Measurements from ENCODE around the gene PARG.
"Not testable (repeated sequence)": the region's sequence is repeated elsewhere in the genome, so short reads cannot be mapped to it uniquely, and the experiment has no call there.

PARG gene

GRCh38 chr10:49781247-49781646 lies 160.6 kb downstream of the PARG start:
- no peak overlapping the region for H3K27ac ChIP-seq
- no peak overlapping the region for H3K4me3 ChIP-seq (ENCODE audit: low read depth in 1 of 2, low read length in 1 of 2)
- H3K27me3 ChIP-seq, result peaks cover 35% of the 10 kb centered on the region
- H3K4me1 ChIP-seq (ENCODE audit: control insufficient read depth in 1 of 2, insufficient read depth in 1 of 2, low read depth in 1 of 2, low read length in 1 of 2), result no peaks in the 10 kb centered on the region
- H3K9me3 ChIP-seq, result no peaks in the 10 kb centered on the region
- no peak for TF ChIP-seq CTCF (IDR thresholded peaks at IDR 0.05)
- H3K36me3 ChIP-seq, result no peaks in the 10 kb centered on the region

- Histone ChIP-seq H3K4me3 (ENCODE audit: low read depth in 1 of 2, low read length in 1 of 2) (no peak overlapping the region), H3K27me3 (peaks cover 43% of the 10 kb centered on the region), H3K27ac (no peak overlapping the region), H3K36me3 (no peaks in the 10 kb centered on the region), H3K9me3 (no peaks in the 10 kb centered on the region), H3K4me1 (ENCODE audit: control insufficient read depth in 1 of 2, insufficient read depth in 1 of 2, low read depth in 1 of 2, low read length in 1 of 2) (no peaks in the 10 kb centered on the region)
- TF ChIP-seq CTCF (IDR thresholded peaks at IDR 0.05), result no peak
Measured at GRCh38 chr10:49778197-49778596, 163.6 kb downstream of the PARG start.

GRCh38 chr10:49776851-49777250 lies 165.0 kb downstream of the PARG start:
- Histone ChIP-seq H3K4me3 (ENCODE audit: low read depth in 1 of 2, low read length in 1 of 2) (no peak overlapping the region), H3K27me3 (peaks cover 56% of the 10 kb centered on the region), H3K27ac (no peak overlapping the region), H3K4me1 (ENCODE audit: control insufficient read depth in 1 of 2, insufficient read depth in 1 of 2, low read depth in 1 of 2, low read length in 1 of 2) (no peaks in the 10 kb centered on the region), H3K36me3 (no peaks in the 10 kb centered on the region), H3K9me3 (no peaks in the 10 kb centered on the region)
- TF ChIP-seq CTCF (IDR thresholded peaks at IDR 0.05), result no peak

GRCh38 chr10:49775014-49775413 lies 166.8 kb downstream of the PARG start:
- Histone ChIP-seq H3K9me3 (no peaks in the 10 kb centered on the region), H3K4me1 (ENCODE audit: control insufficient read depth in 1 of 2, insufficient read depth in 1 of 2, low read depth in 1 of 2, low read length in 1 of 2) (no peaks in the 10 kb centered on the region), H3K4me3 (ENCODE audit: low read depth in 1 of 2, low read length in 1 of 2) (no peak overlapping the region), H3K27me3 (peaks cover 70% of the 10 kb centered on the region), H3K27ac (no peak overlapping the region), H3K36me3 (no peaks in the 10 kb centered on the region)
- TF ChIP-seq CTCF (IDR thresholded peaks at IDR 0.05), result no peak

GRCh38 chr10:49772944-49773343 lies 168.9 kb downstream of the PARG start:
- peaks cover 87% of the 10 kb centered on the region for H3K27me3 ChIP-seq
- H3K36me3 ChIP-seq; H3K4me1 ChIP-seq (ENCODE audit: control insufficient read depth in 1 of 2, insufficient read depth in 1 of 2, low read depth in 1 of 2, low read length in 1 of 2); H3K4me3 ChIP-seq (ENCODE audit: low read depth in 1 of 2, low read length in 1 of 2); H3K9me3 ChIP-seq; H3K27ac ChIP-seq: not testable (repeated sequence)

GRCh38 chr10:49771046-49771445 lies 170.8 kb downstream of the PARG start:
- H3K36me3 ChIP-seq; H3K9me3 ChIP-seq; H3K4me1 ChIP-seq (ENCODE audit: control insufficient read depth in 1 of 2, insufficient read depth in 1 of 2, low read depth in 1 of 2, low read length in 1 of 2); H3K4me3 ChIP-seq (ENCODE audit: low read depth in 1 of 2, low read length in 1 of 2); H3K27ac ChIP-seq: not testable (repeated sequence)
- peaks cover 94% of the 10 kb centered on the region for H3K27me3 ChIP-seq

- TF ChIP-seq CTCF (IDR thresholded peaks at IDR 0.05), result no peak
- Histone ChIP-seq H3K27me3 (peaks cover 97% of the 10 kb centered on the region), H3K36me3 (no peaks in the 10 kb centered on the region), H3K4me1 (ENCODE audit: control insufficient read depth in 1 of 2, insufficient read depth in 1 of 2, low read depth in 1 of 2, low read length in 1 of 2) (no peaks in the 10 kb centered on the region), H3K27ac (no peak overlapping the region), H3K9me3 (no peaks in the 10 kb centered on the region), H3K4me3 (ENCODE audit: low read depth in 1 of 2, low read length in 1 of 2) (no peak overlapping the region)
Measured at GRCh38 chr10:49769692-49770091, 172.1 kb downstream of the PARG start.
